ENCODE measurements around the gene JADE1.

DNA sequence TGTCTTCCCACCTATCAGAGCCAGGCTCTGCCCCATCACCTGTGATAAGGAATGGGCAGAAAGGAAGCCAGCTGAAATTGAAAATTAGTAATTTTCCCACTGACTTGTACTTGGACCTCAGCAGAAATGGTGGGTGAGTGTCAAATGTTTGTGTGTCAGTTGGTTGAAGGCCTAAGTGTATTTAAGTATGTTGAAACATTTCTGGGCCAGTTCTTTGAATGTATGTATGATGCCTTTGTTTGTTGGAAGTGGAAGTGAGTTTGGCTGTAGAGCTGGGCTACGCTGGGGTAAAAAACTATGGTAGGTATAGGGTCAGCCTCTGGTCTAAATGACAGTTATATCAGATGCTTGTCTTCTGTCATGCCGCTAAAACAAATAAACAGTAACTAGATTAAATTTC is 27.7 kb downstream of the JADE1 start:
- TF ChIP-seq POLR2AphosphoS5 (IDR thresholded peaks at IDR 0.05; ENCODE audit: low read depth, low read length): no peak
- TF ChIP-seq, protein P1, sequence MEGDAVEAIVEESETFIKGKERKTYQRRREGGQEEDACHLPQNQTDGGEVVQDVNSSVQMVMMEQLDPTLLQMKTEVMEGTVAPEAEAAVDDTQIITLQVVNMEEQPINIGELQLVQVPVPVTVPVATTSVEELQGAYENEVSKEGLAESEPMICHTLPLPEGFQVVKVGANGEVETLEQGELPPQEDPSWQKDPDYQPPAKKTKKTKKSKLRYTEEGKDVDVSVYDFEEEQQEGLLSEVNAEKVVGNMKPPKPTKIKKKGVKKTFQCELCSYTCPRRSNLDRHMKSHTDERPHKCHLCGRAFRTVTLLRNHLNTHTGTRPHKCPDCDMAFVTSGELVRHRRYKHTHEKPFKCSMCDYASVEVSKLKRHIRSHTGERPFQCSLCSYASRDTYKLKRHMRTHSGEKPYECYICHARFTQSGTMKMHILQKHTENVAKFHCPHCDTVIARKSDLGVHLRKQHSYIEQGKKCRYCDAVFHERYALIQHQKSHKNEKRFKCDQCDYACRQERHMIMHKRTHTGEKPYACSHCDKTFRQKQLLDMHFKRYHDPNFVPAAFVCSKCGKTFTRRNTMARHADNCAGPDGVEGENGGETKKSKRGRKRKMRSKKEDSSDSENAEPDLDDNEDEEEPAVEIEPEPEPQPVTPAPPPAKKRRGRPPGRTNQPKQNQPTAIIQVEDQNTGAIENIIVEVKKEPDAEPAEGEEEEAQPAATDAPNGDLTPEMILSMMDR (IDR thresholded peaks at IDR 0.05): no peak
- TF ChIP-seq, protein P2, sequence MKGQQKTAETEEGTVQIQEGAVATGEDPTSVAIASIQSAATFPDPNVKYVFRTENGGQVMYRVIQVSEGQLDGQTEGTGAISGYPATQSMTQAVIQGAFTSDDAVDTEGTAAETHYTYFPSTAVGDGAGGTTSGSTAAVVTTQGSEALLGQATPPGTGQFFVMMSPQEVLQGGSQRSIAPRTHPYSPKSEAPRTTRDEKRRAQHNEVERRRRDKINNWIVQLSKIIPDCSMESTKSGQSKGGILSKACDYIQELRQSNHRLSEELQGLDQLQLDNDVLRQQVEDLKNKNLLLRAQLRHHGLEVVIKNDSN (IDR thresholded peaks at IDR 0.05; ENCODE audit: borderline replicate concordance, low read depth): no peak
- no peak for TF ChIP-seq ELF1 (IDR thresholded peaks at IDR 0.05)
- TF ChIP-seq, protein P3, sequence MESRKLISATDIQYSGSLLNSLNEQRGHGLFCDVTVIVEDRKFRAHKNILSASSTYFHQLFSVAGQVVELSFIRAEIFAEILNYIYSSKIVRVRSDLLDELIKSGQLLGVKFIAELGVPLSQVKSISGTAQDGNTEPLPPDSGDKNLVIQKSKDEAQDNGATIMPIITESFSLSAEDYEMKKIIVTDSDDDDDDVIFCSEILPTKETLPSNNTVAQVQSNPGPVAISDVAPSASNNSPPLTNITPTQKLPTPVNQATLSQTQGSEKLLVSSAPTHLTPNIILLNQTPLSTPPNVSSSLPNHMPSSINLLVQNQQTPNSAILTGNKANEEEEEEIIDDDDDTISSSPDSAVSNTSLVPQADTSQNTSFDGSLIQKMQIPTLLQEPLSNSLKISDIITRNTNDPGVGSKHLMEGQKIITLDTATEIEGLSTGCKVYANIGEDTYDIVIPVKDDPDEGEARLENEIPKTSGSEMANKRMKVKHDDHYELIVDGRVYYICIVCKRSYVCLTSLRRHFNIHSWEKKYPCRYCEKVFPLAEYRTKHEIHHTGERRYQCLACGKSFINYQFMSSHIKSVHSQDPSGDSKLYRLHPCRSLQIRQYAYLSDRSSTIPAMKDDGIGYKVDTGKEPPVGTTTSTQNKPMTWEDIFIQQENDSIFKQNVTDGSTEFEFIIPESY (IDR thresholded peaks at IDR 0.05; ENCODE audit: borderline replicate concordance, low read depth): no peak
- TF ChIP-seq SMC3 (IDR thresholded peaks at IDR 0.05; ENCODE audit: low read depth, low read length): no peak
- TF ChIP-seq JUND (IDR thresholded peaks at IDR 0.05): no peak
- no peak for TF ChIP-seq TEAD4 (IDR thresholded peaks at IDR 0.05; ENCODE audit: borderline replicate concordance, insufficient read depth)
- TF ChIP-seq RAD21 (IDR thresholded peaks at IDR 0.05; ENCODE audit: low read length): no peak
- TF ChIP-seq SIN3A (IDR thresholded peaks at IDR 0.05; ENCODE audit: borderline replicate concordance, low read depth, low read length): no peak
- no peak for TF ChIP-seq RFX5 (IDR thresholded peaks at IDR 0.05; ENCODE audit: low read length)
- TF ChIP-seq REST (IDR thresholded peaks at IDR 0.05; ENCODE audit: low read depth, low read length): no peak
- no peak for TF ChIP-seq TAF1 (IDR thresholded peaks at IDR 0.05; ENCODE audit: borderline replicate concordance, low read depth, low read length)
- TF ChIP-seq, protein P4, sequence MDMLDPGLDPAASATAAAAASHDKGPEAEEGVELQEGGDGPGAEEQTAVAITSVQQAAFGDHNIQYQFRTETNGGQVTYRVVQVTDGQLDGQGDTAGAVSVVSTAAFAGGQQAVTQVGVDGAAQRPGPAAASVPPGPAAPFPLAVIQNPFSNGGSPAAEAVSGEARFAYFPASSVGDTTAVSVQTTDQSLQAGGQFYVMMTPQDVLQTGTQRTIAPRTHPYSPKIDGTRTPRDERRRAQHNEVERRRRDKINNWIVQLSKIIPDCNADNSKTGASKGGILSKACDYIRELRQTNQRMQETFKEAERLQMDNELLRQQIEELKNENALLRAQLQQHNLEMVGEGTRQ (IDR thresholded peaks at IDR 0.05; ENCODE audit: borderline replicate concordance, low read depth, low read length): no peak

Measured in SK-N-SH (cell line).